ENCODE results near the gene TMEM131. TPM values are rescaled to one million over a fixed set of nuclear protein-coding genes. Genes with fewer than 3 reads are reported as not detected.

Gene TMEM131
- total RNA-seq, 1 donor from 2014 or later = 58.8 TPM

- Mint-ChIP-seq H3K27ac (no peak overlapping the region), H3K4me1 (ENCODE audit: low read depth) (peaks cover 21% of the 10 kb centered on the region), H3K27me3 (no peaks in the 10 kb centered on the region), H3K4me3 (ENCODE audit: low read depth) (no peak overlapping the region), H3K36me3 (ENCODE audit: insufficient read depth) (peaks cover 12% of the 10 kb centered on the region), H3K9me3 (ENCODE audit: low read depth) (peaks cover 15% of the 10 kb centered on the region)
- no peak for DNase-seq (ENCODE audit: low spot score, unreplicated experiment)
- no peak for TF ChIP-seq CTCF (IDR thresholded peaks at IDR 0.05; ENCODE audit: unreplicated experiment)
Measured at GRCh38 chr2:97945791-97946190, 50.0 kb downstream of the TMEM131 start.

GRCh38 chr2:97936881-97937280 lies 58.9 kb downstream of the TMEM131 start:
- Mint-ChIP-seq H3K4me3 (ENCODE audit: low read depth) (no peak overlapping the region), H3K27ac (no peak overlapping the region), H3K36me3 (ENCODE audit: insufficient read depth) (peaks cover 11% of the 10 kb centered on the region), H3K4me1 (ENCODE audit: low read depth) (peaks cover 52% of the 10 kb centered on the region), H3K27me3 (no peaks in the 10 kb centered on the region), H3K9me3 (ENCODE audit: low read depth) (peaks cover 12% of the 10 kb centered on the region)
- DNase-seq (ENCODE audit: low spot score, unreplicated experiment) = no peak
- no peak for TF ChIP-seq CTCF (IDR thresholded peaks at IDR 0.05; ENCODE audit: unreplicated experiment)

- Mint-ChIP-seq H3K4me1 (ENCODE audit: low read depth) (peaks cover 59% of the 10 kb centered on the region), H3K4me3 (ENCODE audit: low read depth) (peak overlapping the region; percentile 23), H3K36me3 (ENCODE audit: insufficient read depth) (peaks cover 6% of the 10 kb centered on the region), H3K27me3 (no peaks in the 10 kb centered on the region), H3K9me3 (ENCODE audit: low read depth) (peaks cover 8% of the 10 kb centered on the region), H3K27ac (peak overlapping the region; percentile 81)
- DNase-seq (ENCODE audit: low spot score, unreplicated experiment) = peak; percentile 16
- TF ChIP-seq CTCF (IDR thresholded peaks at IDR 0.05; ENCODE audit: unreplicated experiment) = no peak
Measured at GRCh38 chr2:97936199-97936598, 59.5 kb downstream of the TMEM131 start.

- H3K27ac Mint-ChIP-seq = peak overlapping the region; percentile 81
- H3K4me3 Mint-ChIP-seq (ENCODE audit: low read depth) = peak overlapping the region; percentile 23
- no peak for TF ChIP-seq CTCF (IDR thresholded peaks at IDR 0.05; ENCODE audit: unreplicated experiment)
- peaks cover 5% of the 10 kb centered on the region for H3K36me3 Mint-ChIP-seq (ENCODE audit: insufficient read depth)
- H3K27me3 Mint-ChIP-seq = no peaks in the 10 kb centered on the region
- DNase-seq (ENCODE audit: low spot score, unreplicated experiment) = no peak
- peaks cover 8% of the 10 kb centered on the region for H3K9me3 Mint-ChIP-seq (ENCODE audit: low read depth)
- H3K4me1 Mint-ChIP-seq (ENCODE audit: low read depth) = peaks cover 63% of the 10 kb centered on the region
Measured at GRCh38 chr2:97935719-97936161, 60.0 kb downstream of the TMEM131 start.

GRCh38 chr2:97932975-97933662 lies 62.6 kb downstream of the TMEM131 start:
- H3K4me3 Mint-ChIP-seq (ENCODE audit: low read depth) = no peak overlapping the region
- peaks cover 1% of the 10 kb centered on the region for H3K9me3 Mint-ChIP-seq (ENCODE audit: low read depth)
- peaks cover under 1% of the 10 kb centered on the region for H3K36me3 Mint-ChIP-seq (ENCODE audit: insufficient read depth)
- DNase-seq (ENCODE audit: low spot score, unreplicated experiment) = no peak
- no peaks in the 10 kb centered on the region for H3K27me3 Mint-ChIP-seq
- peak overlapping the region; percentile 46 for H3K27ac Mint-ChIP-seq
- peaks cover 63% of the 10 kb centered on the region for H3K4me1 Mint-ChIP-seq (ENCODE audit: low read depth)
- no peak for TF ChIP-seq CTCF (IDR thresholded peaks at IDR 0.05; ENCODE audit: unreplicated experiment)
